K562 (cell line): ENCODE measurements around the gene SLC33A1. TPM values are rescaled to one million over a fixed set of nuclear protein-coding genes. Genes with fewer than 3 reads are reported as not detected.

Experiments used
- ATAC-seq: fragments of 200-7000 bp; cut with Tn5 transposase; 3 replicates; pipeline ENCODE4 v1.9.1; 2020; ENCODE audit warnings: moderate library complexity
- BruUV-seq: library from RNA; stranded (reverse); fragments of 400-500 nt; replicated peaks from 2 replicates; lab custom pipeline; 2021; lab: Mats Ljungman, UMichigan
- CTCF ChIA-PET: fragments of 300-600 bp; formaldehyde crosslinking; extraction: SDS; loops from one replicate; lab custom pipeline; 2021; ENCODE audit warnings: low intra/inter-chr PET ratio; lab: Yijun Ruan, JAX
- POLR2A ChIA-PET: fragments of 300-600, 350-650 bp; sonication (Branson Sonifier 250); formaldehyde crosslinking; extraction: SDS; loops from one replicate; lab custom pipeline; 2021; ENCODE audit warnings: antibody characterized with exemption, inconsistent platforms; lab: Yijun Ruan, JAX
- DNase-seq, 4 experiments: peaks; one replicate each; pipeline versions ENCODE4 v3.0.0 to v3.0.0-alpha.2; 2011 to 2018; ENCODE audit warnings: low spot score in 3 of 4, mixed read lengths in 3 of 4; ENCODE audit errors: extremely low read depth in 1 of 4
- FAIRE-seq: peaks from 2 replicates; lab custom pipeline; 2011; peaks lifted over from hg19 to GRCh38; lab: Jason Lieb, UNC
- H2AFZ ChIP-seq: 2 replicates; pipeline ENCODE4 v1.6.0; 2011; ENCODE audit warnings: low read depth, low read length, control low read depth, inconsistent platforms
- H3K27ac ChIP-seq: fragments of 200-600 bp; 3 replicates; pipeline ENCODE4 v1.8.0; 2011; ENCODE audit warnings: low read depth, mild to moderate bottlenecking, control low read depth, inconsistent platforms, low read length, moderate library complexity, mixed read lengths; ENCODE audit errors: extremely low read depth
- H3K27me3 ChIP-seq, 2 experiments: fragments of 300-600 bp in 1 of 2; 2 replicates in 1 of 2; 3 replicates in 1 of 2; pipeline versions ENCODE4 v1.6.0 to v1.8.0; 2011; ENCODE audit warnings: inconsistent platforms in 2 of 2, low read length in 2 of 2, mild to moderate bottlenecking in 1 of 2, mixed read lengths in 1 of 2, moderate library complexity in 1 of 2; ENCODE audit not compliant: control insufficient read depth in 2 of 2, insufficient read depth in 2 of 2
- H3K36me3 ChIP-seq: fragments of 300-600 bp; 3 replicates; pipeline ENCODE4 v1.8.0; 2011; ENCODE audit warnings: mild to moderate bottlenecking, low read length, inconsistent platforms; ENCODE audit not compliant: control insufficient read depth, insufficient read depth
- H3K4me1 ChIP-seq, 2 experiments: fragments of 200-600 bp in 1 of 2; replicated peaks in 1 of 2; 2 replicates in 1 of 2; 3 replicates in 1 of 2; pipeline versions ENCODE4 v1.5.1 to v1.8.0; 2011; ENCODE audit warnings: inconsistent platforms in 2 of 2, low read length in 2 of 2, mild to moderate bottlenecking in 1 of 2, mixed read lengths in 1 of 2, moderate library complexity in 1 of 2; ENCODE audit not compliant: control insufficient read depth in 2 of 2, insufficient read depth in 2 of 2
- H3K4me2 ChIP-seq: 2 replicates; pipeline ENCODE4 v1.6.1; 2011; ENCODE audit warnings: low read length, control low read depth, inconsistent platforms, mixed read lengths; ENCODE audit not compliant: insufficient read depth
- H3K4me3 ChIP-seq: fragments of 200-600 bp; sonication (generic), shearing (Covaris generic); 2 replicates; pipeline ENCODE4 v1.5.1; 2016; ENCODE audit warnings: control low read depth, inconsistent platforms
- H3K79me2 ChIP-seq: fragments of 200-600 bp; 3 replicates; pipeline ENCODE4 v1.8.0; 2011; ENCODE audit warnings: low read length, inconsistent platforms; ENCODE audit not compliant: control insufficient read depth, insufficient read depth
- H3K9ac ChIP-seq, 2 experiments: 2 replicates each; pipeline versions ENCODE4 v1.6.0 to v1.6.1; 2011; ENCODE audit warnings: low read depth in 2 of 2, low read length in 2 of 2, control low read depth in 1 of 2, inconsistent platforms in 1 of 2, mild to moderate bottlenecking in 1 of 2, mixed read lengths in 1 of 2; ENCODE audit not compliant: insufficient read depth in 1 of 2
- H3K9me1 ChIP-seq: one replicate; pipeline ENCODE4 v1.6.0; 2011; ENCODE audit warnings: inconsistent platforms, mild to moderate bottlenecking, low read length, moderate library complexity; ENCODE audit not compliant: control insufficient read depth, insufficient read depth
- H3K9me3 ChIP-seq: replicated peaks from 2 replicates; pipeline ENCODE4 v1.5.1; 2011; ENCODE audit warnings: low read depth, low read length, inconsistent platforms; ENCODE audit not compliant: control insufficient read depth, insufficient read depth
- H4K20me1 ChIP-seq: replicated peaks from 2 replicates; pipeline ENCODE4 v1.6.1; 2011; ENCODE audit warnings: low read length, inconsistent platforms, mixed read lengths; ENCODE audit not compliant: control insufficient read depth, insufficient read depth
- ETS2 ChIP-seq: IDR thresholded peaks from 2 replicates; pipeline ENCODE4 v1.6.1; 2016; ENCODE audit warnings: borderline replicate concordance, missing genetic modification characterization, mild to moderate bottlenecking, moderate library complexity, missing compliant biosample characterization; ENCODE audit not compliant: poor library complexity, severe bottlenecking
- MEIS2 ChIP-seq: fragments of 450-650 bp; IDR thresholded peaks from 2 replicates; pipeline ENCODE4 v1.6.1; 2014; ENCODE audit warnings: mild to moderate bottlenecking; ENCODE audit not compliant: partially characterized antibody
- TCF7L2 ChIP-seq: fragments of 150-350 bp; IDR thresholded peaks from 2 replicates; pipeline ENCODE4 v1.6.1; 2016; ENCODE audit warnings: low read depth, mild to moderate bottlenecking, low read length, moderate library complexity
- ZBTB5 ChIP-seq: fragments of 450-650 bp; IDR thresholded peaks from 2 replicates; pipeline ENCODE4 v1.6.1; 2017; ENCODE audit warnings: antibody characterized with exemption
- ZFP1 ChIP-seq: fragments of 450-650 bp; formaldehyde crosslinking; IDR thresholded peaks from 2 replicates; pipeline ENCODE4 v1.4.0; 2020; ENCODE audit warnings: mild to moderate bottlenecking, mixed read lengths
- WGBS: fragments of 100-300 bp; shearing (Covaris generic); methylation state at CpG from one replicate; pipeline ENCODE4 v1.1.6; 2016; ENCODE audit warnings: low coverage, mixed read lengths; ENCODE audit not compliant: insufficient coverage; ENCODE audit errors: missing lambda C conversion rate; 5-methylcytosine and 5-hydroxymethylcytosine counted together
- in situ Hi-C: fragments of 300-500 bp; cut with MboI; formaldehyde crosslinking; loops from 4 replicates; pipeline ENCODE4 v1.15.0; 2018; ENCODE audit warnings: inconsistent platforms, mixed read lengths
- intact Hi-C: fragments of 100-400 bp; cut with micrococcal nuclease; formaldehyde crosslinking; loops from 2 replicates; pipeline ENCODE4 v1.14.2; 2022
- polyA plus RNA-seq, 8 experiments: library from polyadenylated mRNA; depleted of rRNA in 4 of 8; stranded (reverse) in 5 of 8; unstranded in 3 of 8; fragments of >200 nt; fragmentation: Nextera tagmentation in 2 of 8; fragmentation: Illumina TruSeq in 1 of 8; extraction: Ambion mirVana in 2 of 8; extraction: Trizol in 1 of 8; gene quantifications; 2 replicates each; pipeline versions ENCODE4 v1.2.1 to v1.2.3, GENCODE V29; 2011 to 2014; ENCODE audit warnings: inconsistent platforms in 1 of 8, missing spikeins in 1 of 8
- total RNA-seq, 7 experiments: library from RNA; depleted of rRNA in 6 of 7; stranded (reverse); fragments of >200 nt in 6 of 7; fragmentation: Illumina TruSeq in 2 of 7; extraction: Trizol in 2 of 7; gene quantifications; 2 replicates each; pipeline versions ENCODE4 v1.2.1 to v1.2.3, GENCODE V29; 2011 to 2021; ENCODE audit warnings: low replicate concordance in 1 of 7

The SLC33A1 gene
- total and polyA plus RNA-seq, 9 of the 15 experiments (the other 6 are each of a cell fraction or from before 2014, with no cell fraction given): 6.2 to 26.8 (median 19.6) TPM

DNA sequence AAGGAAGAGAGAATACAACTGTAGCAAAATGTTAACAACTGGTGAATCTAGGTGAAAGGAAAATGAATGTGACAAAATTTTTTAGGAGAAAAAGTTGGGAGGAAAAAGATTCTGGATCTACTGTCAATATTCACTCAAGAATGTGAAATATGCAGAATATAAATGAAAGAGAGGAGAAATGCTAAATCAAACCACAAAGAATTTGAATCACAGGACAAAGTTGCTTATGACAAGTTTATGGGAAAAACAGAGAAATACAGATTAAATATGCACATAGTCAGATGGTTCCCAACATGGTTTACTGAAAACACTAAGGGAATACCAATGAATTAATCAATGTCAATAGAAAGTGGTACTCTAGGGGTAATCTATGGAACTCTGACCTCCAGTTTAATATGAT is 75.8 kb downstream of the SLC33A1 start (continued):
- TF ChIP-seq TCF7L2 (no peak), ZBTB5 (no peak), MEIS2 (no peak), ETS2 (tag) (no peak)
- TF ChIP-seq, all 486 proteins: peak for 0

DNA sequence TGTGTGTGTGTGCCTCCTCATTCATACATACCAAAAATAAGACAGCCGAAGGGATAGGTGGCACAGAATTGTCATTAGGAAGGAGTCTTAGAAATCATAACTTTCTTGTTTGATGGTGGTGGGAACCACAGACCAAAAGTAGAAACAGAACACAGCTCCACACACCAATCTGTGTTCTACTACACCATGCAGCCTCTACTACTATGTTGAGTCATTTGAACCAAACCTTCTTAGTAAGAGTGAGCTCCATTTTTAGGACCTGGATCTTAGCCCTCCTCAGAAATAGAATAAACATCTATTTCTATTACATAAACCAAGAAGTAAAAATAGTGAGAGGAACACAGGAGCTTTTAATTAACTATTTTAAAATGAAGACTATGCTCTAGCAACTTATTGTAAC is 81.4 kb downstream of the SLC33A1 start:
- Histone ChIP-seq H3K9me3 (no peaks in the 10 kb centered on the region), H3K4me2 (no peak overlapping the region), H2AFZ (no peak overlapping the region), H3K36me3 (peaks cover 23% of the 10 kb centered on the region; the same call in 2 of the 3 replicates), H3K9me1 (no peaks in the 10 kb centered on the region), H3K27ac (no peak overlapping the region), H3K9ac (no peak overlapping the region), H3K4me1 (no peaks in the 10 kb centered on the region), H3K79me2 (no peaks in the 10 kb centered on the region), H4K20me1 (no peaks in the 10 kb centered on the region), H3K4me3 (no peak overlapping the region), H3K27me3 (no peaks in the 10 kb centered on the region)
- no peak for TF ChIP-seq ZFP1 (CRISPR knock-in tag)
- no TSS peak for BruUV-seq
- intact Hi-C loops (no loop called here), in situ Hi-C loops (no loop called here)
- WGBS: 100% methylated on average over 1 of the region's 1 CpG
- CTCF ChIA-PET: no interaction called here
- ATAC-seq (no peak), DNase-seq (no peak), FAIRE-seq (no peak)
- POLR2A ChIA-PET: interaction anchor here (0.6 to 0.8 kb wide), 2 partner anchors 17 to 22 kb away, joined by 3 to 4 read pairs; no protein-coding TSS in a partner anchor
